PC-3 (cell line): Measurements from ENCODE around the gene TIAM1.

ENCODE experiments used
- CTCF ChIP-seq: fragments of 300-600 bp; sonication (generic); conservative IDR thresholded peaks from 2 replicates; pipeline ENCODE4 v1.5.1; 2017; ENCODE audit warnings: antibody characterized with exemption, low read depth, mild to moderate bottlenecking, low read length
- EZH2phosphoT487 ChIP-seq: fragments of 300-600 bp; sonication (generic); IDR thresholded peaks from 2 replicates; pipeline ENCODE4 v1.6.1; 2018; ENCODE audit warnings: mild to moderate bottlenecking, antibody characterized with exemption, low read length, borderline replicate concordance

DNA sequence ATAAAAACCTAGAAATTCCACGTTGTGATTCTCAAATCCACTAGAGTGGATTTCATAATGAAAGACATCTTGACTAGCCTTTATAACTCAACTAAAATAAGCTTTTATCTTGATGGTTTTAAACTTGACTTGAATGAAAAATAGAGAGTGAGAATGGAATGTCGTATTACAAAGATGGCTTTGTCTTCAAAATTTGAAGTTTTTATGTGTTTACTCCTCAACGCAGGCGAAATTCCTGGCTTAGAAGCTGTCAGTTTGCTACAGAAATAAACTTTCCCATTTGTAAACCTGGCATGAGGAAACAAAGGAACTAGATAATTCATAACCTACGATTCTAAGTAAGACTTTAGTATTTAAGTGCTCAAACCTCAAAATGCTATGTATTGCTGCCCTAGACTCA lies 215.8 kb downstream of the TIAM1 start:
- TF ChIP-seq CTCF (no peak), EZH2phosphoT487 (no peak)
